Measurements from ENCODE around the gene KCNV2.

KCNV2 gene

GRCh38 chr9:2761424-2761823, 44.1 kb downstream of the KCNV2 start:
- no peak for DNase-seq

DNA sequence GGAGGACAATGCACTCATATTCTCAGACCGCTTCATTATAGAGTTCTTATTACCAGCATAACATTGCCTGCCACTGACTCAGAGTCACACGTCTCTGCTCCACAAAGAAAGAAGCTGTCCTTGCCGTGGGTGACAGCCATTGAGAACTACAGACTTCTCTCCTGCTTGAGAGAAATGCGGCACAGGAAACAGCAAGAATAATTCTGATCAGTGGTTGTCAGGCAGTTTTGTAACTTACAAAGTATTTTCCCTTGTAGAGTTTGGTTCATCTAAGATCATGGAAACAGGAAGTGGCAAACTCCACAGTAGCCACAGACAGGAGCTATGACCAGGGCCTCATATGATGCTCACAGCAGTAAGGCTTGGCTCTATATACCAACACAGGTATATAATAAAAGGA, 47.0 kb downstream of the KCNV2 start:
- no peak for DNase-seq

- DNase-seq = no peak
Measured at GRCh38 chr9:2765250-2765880, 48.1 kb downstream of the KCNV2 start.

DNA sequence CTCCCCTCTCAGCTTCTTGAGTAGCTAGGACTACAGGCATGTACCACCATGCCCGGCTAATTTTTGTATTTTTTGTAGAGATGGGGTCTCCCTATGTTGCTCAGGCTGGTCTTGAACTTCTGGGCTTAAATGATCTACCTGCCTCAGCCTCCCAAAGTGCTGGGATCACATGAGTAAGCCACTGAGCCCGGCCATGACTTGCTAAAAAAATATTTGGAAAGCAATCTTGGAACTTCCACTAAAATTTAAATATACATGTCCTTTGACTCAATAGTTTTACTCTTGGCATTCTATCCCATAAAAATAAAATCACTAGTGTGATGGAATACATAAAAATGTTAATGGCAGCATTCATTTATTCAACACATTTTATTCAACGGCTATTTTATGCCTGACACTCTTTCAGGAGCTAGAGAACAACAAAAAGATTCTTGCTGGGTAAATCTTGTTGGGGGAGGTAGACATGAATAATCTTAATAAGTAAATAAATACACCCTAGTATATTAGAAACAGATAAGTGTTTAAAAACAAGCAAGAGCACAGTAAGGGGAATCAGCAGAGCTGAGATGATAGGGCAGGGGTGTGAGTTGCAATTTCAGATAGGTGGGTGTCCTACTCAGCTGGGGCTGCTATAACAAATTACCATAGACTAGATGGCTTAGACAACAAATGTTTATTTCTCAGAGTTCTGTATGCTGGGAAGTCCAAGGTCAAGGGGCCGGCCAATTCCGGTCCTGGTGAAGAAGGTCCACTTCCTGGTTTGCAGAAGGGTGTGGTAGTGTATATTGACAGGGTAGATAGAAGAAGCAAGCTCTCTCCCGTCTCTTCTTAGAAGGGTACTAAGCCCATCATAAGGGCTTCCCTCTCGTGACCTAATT, 50.7 kb downstream of the KCNV2 start:
- no peak for DNase-seq

GRCh38 chr9:2771087-2771486, 53.8 kb downstream of the KCNV2 start:
- DNase-seq = no peak

- no peak for DNase-seq
Measured at GRCh38 chr9:2771661-2772060, 54.4 kb downstream of the KCNV2 start.

GRCh38 chr9:2777454-2777853, 60.1 kb downstream of the KCNV2 start:
- no peak for DNase-seq

- DNase-seq = no peak
Measured at GRCh38 chr9:2778816-2779215, 61.5 kb downstream of the KCNV2 start.
